HG02943 (cell line): ENCODE data around the gene CDH8.
"Not testable (repeated sequence)": the region's sequence is repeated elsewhere in the genome, so short reads cannot be mapped to it uniquely, and the experiment has no call there.

ENCODE experiments used
- ATAC-seq: cut with Tn5 transposase; IDR thresholded peaks from one replicate; pipeline ENCODE4 v1.9.1; 2021; ENCODE audit warnings: mild to moderate bottlenecking, low read depth, moderate library complexity; ENCODE audit not compliant: unreplicated experiment

CDH8 gene

DNA sequence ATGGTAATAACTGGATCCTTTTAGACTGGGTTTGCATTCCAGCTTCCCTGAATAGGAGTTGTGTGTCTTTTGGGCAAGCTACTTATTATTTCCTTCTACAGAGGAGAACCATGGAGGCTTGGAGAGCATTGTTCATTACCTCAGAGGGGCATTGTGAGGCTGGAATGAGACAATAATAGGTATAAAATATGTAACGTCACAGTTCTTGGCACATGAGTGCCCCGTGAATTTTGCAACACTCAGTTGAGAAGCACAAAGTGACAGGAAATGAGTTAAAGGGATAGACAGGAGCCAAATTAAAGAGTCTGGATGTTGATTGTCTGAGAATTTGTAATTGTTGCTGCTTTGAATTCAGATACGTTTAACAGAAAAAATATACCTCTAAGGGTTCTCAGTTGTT is 92.2 kb downstream of the CDH8 start:
- no peak for ATAC-seq

DNA sequence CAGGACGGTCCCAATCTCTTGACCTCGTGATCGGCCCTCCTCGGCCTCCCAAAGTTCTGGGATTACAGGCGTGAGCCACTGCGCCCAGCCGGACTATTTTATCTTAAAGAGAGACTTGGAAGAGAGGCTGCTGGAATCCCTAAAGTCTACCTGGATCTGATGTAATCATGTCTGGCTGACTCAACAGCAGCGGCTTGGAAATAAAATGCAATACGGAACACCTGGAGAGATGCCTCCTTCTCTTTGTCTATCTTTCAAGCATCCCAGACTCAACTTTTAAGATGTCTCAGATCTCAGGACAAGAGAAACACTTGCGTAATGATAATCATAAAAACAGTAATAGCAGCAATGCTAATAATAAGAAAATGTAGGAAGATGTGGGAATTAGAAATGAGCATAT is 95.6 kb downstream of the CDH8 start:
- ATAC-seq, result no peak

DNA sequence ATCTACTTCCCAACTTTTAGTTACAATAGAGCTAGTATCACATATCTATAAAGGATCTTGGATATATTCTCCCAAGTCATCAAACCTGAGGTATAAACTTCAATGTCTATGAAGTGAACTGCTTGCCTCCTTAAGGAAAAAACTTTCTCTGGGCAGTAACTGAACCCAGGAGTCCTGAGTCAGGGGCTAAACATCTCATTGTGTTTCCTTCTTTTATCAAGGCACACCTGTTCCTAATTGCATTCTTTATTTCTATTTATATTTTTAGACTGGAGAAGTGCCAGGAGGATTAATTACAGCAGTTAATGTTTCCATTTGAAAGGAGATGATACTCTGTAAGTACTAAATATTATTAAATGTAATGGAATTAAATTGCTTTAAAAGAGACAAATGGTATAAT is 98.6 kb downstream of the CDH8 start:
- ATAC-seq, result no peak

DNA sequence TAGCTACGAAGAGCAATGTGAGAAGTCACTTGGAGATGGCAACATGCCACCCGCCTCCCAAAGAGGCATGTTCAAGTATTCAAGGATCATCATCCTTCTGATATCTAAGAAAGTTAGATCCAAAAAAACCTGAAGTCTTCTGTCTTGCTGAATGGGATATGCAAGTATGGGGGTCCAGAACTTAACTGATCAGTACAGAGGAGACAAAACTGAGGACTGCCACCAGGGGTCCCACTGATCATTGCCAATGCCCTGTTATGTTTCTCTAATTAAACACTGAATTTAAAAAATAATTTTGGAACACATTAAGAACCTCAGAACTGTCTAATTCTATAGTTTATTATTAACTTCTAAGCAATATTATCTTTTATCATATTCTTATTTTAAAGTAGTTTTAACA is 99.7 kb downstream of the CDH8 start:
- no peak for ATAC-seq

DNA sequence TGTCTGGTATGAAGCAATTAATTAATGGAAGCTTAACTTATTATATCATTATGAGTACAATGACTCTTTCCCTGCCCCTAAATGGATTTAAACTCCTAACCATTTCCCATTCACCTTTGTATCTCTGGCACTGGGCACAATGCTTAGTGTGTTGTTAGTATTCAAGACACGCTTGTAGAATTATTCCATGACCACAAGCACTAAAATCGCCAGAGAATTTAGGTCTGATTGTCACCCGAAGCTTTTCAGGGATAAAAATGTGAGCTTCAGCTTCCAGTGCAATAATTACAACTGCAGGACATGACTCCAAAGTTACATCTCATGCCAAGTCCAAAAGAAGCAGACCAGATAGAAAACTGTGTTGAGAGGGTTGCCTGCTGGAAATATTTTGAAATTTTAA is 101.6 kb downstream of the CDH8 start:
- no peak for ATAC-seq

DNA sequence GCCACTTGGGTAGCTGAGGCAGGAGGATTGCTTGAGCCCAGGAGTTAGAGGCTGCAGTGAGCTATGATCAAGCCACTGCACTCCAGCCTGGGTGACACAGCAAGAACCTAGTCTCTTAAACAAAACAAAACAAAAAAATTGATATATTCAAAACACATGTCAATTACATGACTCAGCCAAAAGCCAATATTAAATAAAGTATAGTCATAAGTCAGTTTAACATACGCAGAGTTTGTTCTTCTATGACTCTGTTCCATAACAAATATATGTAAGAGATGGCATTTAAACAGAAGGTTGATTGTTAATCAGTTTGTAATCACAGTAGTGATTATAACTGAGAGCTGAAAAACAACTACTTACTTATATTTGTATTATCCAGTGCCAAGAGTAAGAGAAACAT is 106.5 kb downstream of the CDH8 start:
- ATAC-seq, result no peak

DNA sequence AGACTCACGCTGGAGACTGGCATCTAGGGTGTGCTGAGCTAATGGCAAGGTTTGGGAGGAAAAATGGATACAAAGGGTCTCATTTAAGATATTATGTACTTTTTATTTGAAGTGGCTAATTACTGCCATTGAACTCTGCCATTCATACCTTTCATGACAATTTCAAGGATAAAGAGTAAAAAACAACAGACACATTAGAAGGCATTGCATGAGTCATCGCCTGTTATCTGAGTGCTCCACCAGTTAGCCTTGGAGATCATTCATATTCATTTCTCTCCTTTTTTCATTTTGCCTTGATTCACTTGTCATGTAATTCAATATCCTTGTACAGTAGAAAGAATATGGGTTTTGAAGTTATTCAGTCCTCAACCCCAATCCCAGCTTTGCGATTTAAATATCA is 109.5 kb downstream of the CDH8 start:
- no peak for ATAC-seq

DNA sequence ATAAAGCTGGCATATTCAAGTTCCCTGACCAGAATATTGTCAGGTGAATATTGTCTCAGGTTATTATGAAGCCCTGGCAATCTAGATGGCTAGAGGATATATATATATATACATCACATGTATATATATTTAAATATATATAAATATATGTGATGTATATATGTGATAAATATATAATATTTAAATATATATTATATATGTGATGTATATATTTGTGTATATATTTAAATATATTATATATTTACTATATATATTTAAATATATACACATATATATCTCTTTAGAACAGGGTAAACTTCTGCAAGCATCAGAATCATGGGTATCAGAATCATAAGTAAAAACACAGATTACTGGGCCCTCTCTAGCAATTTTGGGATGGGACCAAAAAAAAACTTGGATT is 112.6 kb downstream of the CDH8 start:
- ATAC-seq, result no peak

DNA sequence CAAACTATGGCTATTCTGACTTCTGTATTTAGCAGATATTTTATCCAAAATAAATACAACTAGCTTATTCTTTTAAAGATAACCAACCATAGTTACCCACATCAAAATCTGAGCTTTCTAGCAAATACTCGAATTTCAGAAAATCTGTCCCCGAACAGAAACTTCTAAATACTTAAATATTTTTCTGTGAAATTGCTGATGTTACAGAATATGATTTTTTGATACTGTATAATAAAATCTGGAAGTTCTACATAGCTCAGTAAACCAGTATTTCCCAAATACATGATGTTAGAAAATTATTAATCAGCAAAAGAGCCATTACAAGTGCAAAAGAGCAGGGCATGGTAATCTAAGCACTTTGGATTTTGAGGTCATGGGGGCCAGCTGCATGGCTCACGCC is 114.9 kb downstream of the CDH8 start:
- no peak for ATAC-seq

DNA sequence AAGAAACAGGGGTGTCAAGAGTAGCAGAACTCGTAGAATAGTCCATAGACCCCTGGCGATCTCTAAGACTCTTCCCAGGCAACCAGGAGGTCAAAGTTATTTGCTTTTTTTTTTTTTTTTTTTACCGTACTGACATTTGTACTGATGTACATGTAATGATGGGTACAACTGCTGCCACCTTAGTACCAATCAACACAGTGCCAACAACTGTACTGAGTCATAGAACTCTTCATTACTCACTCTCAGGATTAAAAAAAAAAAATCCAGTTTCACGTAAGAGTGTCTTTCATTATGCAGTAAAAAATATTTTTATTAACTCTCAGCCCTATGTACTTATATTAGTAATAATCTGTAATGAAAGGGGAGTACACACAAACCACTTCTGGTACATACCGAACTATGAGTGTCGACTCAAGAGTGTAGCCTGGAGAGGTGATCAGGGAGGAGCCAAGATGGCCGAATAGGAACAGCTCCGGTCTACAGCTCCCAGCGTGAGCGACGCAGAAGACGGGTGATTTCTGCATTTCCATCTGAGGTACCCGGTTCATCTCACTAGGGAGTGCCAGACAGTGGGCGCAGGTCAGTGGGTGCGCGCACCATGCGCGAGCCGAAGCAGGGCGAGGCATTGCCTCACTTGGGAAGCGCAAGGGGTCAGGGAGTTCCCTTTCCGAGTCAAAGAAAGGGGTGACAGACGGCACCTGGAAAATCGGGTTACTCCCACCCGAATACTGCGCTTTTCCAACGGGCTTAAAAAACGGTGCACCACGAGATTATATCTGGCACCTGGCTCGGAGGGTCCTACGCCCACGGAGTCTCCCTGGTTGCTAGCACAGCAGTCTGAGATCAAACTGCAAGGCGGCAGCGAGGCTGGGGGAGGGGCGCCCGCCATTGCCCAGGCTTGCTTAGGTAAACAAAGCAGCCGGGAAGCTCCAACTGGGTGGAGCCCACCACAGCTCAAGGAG is 118.1 kb downstream of the CDH8 start:
- not testable (repeated sequence) for ATAC-seq

DNA sequence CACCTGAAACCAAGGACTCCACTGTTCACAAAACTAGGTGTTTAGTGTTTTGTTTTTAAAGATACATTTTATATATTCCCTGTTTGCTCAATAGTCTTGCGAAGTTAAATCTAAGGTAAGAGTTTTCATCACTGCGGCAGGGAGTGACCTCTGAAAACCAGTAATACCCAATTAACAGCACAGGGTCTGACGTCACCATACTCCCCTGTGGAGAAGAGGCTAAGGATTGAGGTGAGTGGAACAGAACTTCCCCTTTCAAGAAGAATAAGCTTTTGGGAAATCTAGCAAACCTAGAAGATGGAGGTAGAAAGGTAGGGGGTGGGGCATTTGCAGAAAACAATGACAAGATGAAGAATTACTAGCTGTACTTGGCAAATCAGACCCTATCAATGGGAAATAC is 120.7 kb downstream of the CDH8 start:
- ATAC-seq, result no peak

DNA sequence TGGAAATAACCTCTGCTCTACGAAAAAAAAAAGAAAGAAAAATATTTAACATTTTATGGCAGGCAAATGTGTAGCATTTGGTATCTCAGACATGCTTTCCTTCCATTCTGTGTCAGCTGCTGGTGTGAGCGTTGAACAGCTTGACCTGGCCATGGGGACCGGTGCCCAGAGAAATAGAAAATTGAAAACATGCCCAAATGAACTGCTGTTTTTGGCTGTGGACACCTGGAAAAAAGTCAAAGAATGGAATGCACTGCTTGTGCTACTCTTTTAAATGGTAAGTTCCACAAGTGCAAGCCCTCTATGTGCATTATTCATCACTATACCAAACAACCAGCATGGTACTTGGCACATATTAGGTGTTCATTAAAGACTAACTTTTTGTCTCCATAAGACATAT is 127.2 kb downstream of the CDH8 start:
- ATAC-seq, result no peak

DNA sequence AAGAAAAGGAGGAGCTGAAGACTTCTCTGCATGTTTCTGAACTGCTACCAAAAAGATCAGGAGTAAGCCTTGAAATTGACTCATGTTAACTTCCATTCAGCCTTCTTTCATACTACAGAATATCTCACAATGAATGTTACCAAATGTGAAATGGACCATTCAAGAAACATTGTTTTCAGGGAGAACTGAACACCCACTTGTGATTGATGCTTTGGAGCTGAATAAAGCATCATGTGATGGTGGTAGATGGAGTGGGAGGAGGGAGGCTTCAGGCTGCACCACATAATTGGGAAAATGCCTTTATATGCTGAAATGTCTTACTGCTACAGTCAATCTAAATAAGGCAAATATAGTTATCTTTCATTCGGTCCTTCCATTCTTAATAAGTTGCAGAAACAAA is 127.8 kb downstream of the CDH8 start:
- no peak for ATAC-seq

DNA sequence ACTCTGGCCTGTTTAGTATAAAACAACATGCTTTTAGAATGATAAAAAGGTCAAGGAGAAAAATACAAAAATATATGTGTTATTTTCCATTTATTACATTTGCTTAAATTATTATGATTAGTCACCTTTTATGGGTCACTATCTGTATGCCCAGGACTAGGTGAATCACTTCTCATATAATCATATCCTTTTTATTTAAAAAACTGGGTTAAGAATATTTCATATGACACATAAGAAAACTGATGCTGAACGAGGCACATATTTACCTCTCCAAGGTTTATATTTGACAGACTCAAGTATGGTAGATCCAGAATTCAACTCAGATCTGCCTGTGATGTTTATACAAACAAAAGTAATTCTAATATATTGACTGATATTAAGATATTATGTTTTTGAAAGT is 134.5 kb downstream of the CDH8 start:
- ATAC-seq, result no peak

DNA sequence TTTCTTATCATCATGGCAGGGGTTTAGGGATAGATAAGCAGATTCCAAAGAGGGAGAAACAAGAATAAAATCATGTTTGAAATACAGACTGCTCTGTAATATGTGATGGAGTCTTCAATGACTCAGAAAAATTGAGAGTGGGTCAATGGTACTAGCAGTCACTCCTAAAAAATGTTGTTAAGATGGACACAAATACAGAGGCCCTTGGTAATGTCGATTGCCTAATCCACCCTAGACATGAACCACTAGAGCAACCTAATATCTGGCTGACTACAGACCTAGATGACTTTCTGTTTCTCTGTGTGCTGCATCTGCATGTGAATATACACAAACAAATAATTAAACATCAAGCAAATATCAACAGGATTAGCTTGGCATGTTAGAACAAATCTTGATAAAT is 135.8 kb downstream of the CDH8 start:
- no peak for ATAC-seq

DNA sequence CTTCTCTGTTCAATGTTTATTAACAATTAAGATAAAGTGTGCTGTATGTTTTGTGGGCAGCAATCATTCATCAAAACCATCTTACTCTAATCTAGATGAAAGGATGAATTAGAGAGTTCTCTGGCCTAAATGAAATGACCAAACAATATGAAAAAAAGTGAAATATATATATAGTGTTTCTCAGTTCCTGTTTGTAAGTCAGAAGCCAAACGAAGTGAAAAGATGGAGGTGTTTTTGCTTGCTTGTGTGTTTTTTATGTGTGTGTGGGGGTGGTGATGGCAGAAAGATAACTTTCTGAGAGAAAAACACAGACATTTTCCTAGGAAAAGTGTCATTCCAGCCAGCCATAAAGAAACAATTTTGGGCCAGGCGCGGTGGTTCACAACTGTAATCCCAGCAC is 138.6 kb downstream of the CDH8 start:
- ATAC-seq, result no peak

DNA sequence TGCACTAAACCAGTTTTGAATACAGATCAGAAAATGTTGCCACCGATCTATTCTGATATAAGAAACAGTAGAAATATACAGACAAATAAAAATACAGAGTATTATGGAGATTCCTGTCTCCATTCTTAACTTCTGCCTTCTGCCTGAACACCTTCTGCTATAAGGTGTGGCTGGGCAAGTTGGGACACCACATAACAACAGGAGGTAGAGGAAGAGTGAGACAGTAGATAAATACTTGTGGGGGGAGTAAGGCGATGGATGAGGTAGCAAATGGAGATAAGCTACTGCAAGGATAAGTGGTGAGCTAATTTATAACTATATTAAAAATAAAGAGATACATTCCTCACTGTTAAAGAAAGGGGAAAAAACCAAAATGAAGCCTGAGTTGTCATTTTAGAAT is 143.7 kb downstream of the CDH8 start:
- no peak for ATAC-seq

DNA sequence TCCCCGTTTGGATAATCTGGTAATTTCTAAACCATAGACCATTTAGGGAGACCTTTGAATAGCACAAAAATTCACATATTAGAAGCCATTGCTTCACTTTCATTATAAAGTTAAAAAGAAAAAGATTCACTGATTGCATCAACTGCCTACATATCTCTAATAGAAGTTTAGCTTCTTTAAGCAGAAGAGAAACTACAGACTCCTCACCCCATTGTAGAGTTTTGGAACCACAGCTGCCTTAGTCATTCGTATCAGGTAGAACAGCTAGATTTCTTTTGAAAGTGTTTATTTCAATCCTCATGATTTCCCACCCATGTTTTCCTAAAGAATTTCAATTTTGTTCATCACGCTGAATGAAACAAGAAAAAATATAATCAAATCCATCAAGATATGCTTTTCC is 144.8 kb downstream of the CDH8 start:
- ATAC-seq, result no peak

DNA sequence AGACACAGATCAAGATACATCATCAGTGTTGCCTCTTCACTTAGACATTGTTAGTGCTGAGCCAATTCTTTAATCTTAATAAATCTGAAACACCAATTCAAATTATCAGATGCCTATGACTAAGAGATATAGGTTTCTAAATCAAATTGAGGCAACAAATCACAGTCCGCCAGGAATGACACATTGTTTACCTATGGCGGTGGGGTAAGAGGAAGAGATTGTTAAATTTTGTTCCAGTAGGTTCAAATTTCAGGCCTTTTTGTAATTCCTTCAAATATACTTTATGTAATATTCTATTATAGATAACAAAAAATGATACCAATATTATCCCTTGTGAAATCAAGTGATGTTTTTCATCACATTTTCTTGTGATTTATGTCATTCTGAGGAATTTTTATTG is 145.9 kb downstream of the CDH8 start:
- ATAC-seq, result no peak

DNA sequence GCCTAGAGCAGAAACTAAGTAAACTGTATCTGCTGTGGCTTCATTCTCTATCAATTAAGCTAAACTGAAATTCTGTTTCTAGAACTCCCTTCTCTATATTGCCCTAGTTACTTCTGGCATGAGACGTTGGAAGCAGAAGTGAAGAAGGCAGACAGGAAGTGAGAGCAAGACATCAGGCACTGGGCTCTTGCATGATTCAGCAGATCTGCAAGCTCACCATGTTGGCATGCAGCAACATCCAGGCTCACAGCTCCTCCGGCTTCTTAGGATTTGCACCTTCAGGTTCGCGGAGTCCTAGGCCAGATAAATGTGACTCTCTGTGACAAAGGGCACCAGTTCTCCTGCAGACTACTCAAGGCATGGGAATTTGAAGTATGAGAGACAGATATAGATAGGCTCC is 148.3 kb downstream of the CDH8 start:
- no peak for ATAC-seq

DNA sequence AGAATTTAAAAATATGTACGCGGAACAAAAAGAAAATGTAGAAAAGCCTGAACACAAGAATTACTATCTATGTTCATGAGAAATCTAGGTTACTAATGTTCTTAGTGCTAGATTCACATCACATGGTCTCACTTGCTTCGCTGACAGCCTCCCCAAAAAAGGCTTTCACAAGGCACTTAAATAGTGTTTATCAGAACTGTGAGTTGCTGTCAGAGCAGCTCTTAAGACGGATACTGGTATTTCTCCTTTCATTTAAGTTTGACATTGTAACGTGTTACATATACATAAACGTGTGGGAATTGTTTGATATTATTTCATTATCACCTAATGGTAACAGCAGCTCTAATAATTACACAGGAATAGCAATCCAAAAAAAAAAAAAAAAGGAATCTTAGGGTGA is 150.9 kb downstream of the CDH8 start:
- no peak for ATAC-seq

DNA sequence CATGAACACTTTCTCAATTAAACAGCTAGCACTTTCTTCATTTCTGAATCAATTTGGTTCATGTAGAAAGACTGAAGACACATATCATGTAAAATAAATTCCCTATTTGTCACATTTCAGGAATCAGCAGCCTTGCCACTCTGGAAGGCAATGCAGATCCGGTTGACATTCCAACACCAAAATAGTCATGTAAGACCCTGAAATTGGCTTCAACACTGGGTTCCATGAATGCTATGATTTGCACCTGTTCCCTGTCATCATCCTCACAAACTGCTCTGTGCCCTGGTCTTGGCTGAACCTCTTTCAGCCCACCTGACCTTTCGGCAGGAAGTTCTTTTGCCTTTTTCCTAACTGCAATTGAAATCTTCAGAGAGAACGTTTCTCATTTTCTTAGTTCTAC is 156.9 kb downstream of the CDH8 start:
- ATAC-seq, result no peak

DNA sequence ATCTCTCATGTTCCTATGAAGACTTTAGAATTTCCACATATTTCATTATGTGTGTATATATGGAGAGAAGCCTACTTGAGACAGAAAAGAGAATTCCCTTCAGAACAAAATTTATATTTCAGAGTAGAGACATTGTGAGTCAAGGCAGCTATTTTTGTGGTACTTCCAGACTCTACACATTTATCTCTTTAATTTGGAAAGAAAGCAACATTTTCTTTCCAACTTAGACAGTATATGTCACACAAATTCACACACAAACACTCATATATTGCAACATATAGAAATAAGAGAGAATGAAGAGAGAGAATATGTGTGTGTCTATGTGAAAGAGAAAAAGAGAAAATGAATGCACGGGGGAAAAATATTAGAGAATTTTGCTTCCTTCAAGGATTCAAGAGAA is 158.8 kb downstream of the CDH8 start:
- no peak for ATAC-seq
